Measurements from ENCODE around the gene MEF2D.

MEF2D gene

GRCh38 chr1:156499194-156499841 is 1.3 kb downstream of the MEF2D start:
- H3K4me3 ChIP-seq (ENCODE audit: low read length), result peak overlapping the region; percentile 89
- H3K4me2 ChIP-seq (ENCODE audit: low read length), result peak overlapping the region; percentile 92
- no peaks in the 10 kb centered on the region for H3K9me3 ChIP-seq (replicated peaks; ENCODE audit: low read length)
- peak overlapping the region; percentile 99 for H3K9ac ChIP-seq (ENCODE audit: low read depth, low read length)
- H3K4me1 ChIP-seq (ENCODE audit: control insufficient read depth, insufficient read depth, low read length), result peaks cover 73% of the 10 kb centered on the region
- no peaks in the 10 kb centered on the region for H3K27me3 ChIP-seq (ENCODE audit: control insufficient read depth, insufficient read depth, low read length)
- H3K36me3 ChIP-seq (ENCODE audit: insufficient read depth, low read length), result peaks cover 7% of the 10 kb centered on the region

DNA sequence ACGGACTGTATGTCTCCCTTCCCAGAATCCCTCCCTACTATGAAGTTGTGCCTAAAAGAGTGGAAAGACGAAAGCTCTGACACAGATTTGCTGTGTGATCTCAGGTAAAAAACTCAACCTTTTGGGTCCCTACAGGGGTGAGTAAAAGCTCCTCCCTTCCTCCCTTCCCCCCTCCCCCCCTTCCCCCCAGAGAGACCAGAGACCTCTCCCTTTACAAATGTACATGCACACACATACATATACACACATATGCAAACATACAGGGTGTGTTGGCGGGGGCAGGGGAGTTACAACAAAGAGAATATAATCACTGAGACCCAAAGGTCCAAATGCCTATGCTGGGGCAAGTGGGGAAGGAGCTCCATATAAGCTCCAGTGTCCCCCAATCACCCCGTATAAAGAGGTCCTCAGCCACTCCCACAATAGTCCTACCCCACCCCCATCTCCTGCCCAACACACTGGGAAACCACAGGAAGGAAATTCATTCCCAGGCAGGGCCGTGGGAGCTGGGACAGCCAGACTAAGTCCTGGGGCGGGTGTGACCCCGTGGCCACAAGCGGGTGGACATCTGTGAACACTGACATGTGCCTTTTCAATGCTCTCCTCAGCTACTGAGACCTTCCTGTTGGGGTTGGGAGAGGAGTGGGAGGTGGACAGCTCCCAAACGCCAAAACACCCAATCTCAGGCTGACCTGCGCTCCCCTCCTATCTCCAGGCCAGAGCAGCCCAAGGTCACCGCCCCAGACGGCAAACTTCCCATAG is 2.0 kb downstream of the MEF2D start:
- peak overlapping the region; percentile 89 for H3K4me3 ChIP-seq (ENCODE audit: low read length)
- H3K9ac ChIP-seq (ENCODE audit: low read depth, low read length), result peak overlapping the region; percentile 99
- H3K4me1 ChIP-seq (ENCODE audit: control insufficient read depth, insufficient read depth, low read length), result peaks cover 69% of the 10 kb centered on the region
- H3K36me3 ChIP-seq (ENCODE audit: insufficient read depth, low read length), result peaks cover 7% of the 10 kb centered on the region
- no peaks in the 10 kb centered on the region for H3K9me3 ChIP-seq (replicated peaks; ENCODE audit: low read length)
- H3K27me3 ChIP-seq (ENCODE audit: control insufficient read depth, insufficient read depth, low read length), result no peaks in the 10 kb centered on the region
- peak overlapping the region; percentile 92 for H3K4me2 ChIP-seq (ENCODE audit: low read length)

DNA sequence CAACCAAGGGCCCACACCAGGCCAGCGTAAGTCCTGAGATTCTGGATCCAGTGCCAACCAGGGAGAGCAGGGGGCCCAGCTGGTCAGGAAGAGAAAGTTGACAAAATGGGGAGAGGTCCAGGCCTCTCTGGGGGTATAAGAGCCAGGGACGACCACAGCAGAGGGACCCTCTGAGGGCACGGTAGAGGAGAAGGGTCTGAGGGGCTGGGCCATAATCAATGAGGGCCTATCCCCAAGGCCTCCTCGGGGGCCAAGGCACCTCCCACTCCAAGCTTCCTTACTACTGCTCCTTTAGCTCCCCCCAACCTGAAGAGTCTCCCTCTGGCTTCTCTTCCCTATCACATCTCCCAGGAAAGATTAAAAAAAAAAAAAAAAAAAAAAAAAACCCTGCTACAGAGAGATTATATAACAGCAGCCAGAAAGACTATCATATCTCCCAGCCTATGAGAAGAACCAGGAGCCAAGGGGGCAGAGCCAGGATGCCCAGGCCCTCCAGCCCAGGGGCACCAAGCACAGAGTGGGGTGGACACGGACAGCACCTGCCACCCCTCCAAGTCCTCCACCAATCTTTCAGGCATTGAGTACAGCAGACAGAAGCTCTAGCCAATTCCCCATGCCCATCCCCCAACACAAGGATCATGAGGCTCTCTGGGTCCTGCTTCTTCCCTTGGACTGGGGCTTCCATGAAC is 2.7 kb downstream of the MEF2D start:
- H3K9me3 ChIP-seq (replicated peaks; ENCODE audit: low read length), result no peaks in the 10 kb centered on the region
- peaks cover 69% of the 10 kb centered on the region for H3K4me1 ChIP-seq (ENCODE audit: control insufficient read depth, insufficient read depth, low read length)
- peaks cover 7% of the 10 kb centered on the region for H3K36me3 ChIP-seq (ENCODE audit: insufficient read depth, low read length)
- no peaks in the 10 kb centered on the region for H3K27me3 ChIP-seq (ENCODE audit: control insufficient read depth, insufficient read depth, low read length)
- H3K4me2 ChIP-seq (ENCODE audit: low read length), result peak overlapping the region; percentile 92
- peak overlapping the region; percentile 33 for H3K9ac ChIP-seq (ENCODE audit: low read depth, low read length)
- peak overlapping the region; percentile 89 for H3K4me3 ChIP-seq (ENCODE audit: low read length)

GRCh38 chr1:156497078-156497742 is 3.4 kb downstream of the MEF2D start:
- peaks cover 7% of the 10 kb centered on the region for H3K36me3 ChIP-seq (ENCODE audit: insufficient read depth, low read length)
- peak overlapping the region; percentile 92 for H3K4me2 ChIP-seq (ENCODE audit: low read length)
- H3K9ac ChIP-seq (ENCODE audit: low read depth, low read length), result peak overlapping the region; percentile 29
- H3K27me3 ChIP-seq (ENCODE audit: control insufficient read depth, insufficient read depth, low read length), result no peaks in the 10 kb centered on the region
- H3K4me3 ChIP-seq (ENCODE audit: low read length), result peak overlapping the region; percentile 50
- no peaks in the 10 kb centered on the region for H3K9me3 ChIP-seq (replicated peaks; ENCODE audit: low read length)
- H3K4me1 ChIP-seq (ENCODE audit: control insufficient read depth, insufficient read depth, low read length), result peaks cover 69% of the 10 kb centered on the region

DNA sequence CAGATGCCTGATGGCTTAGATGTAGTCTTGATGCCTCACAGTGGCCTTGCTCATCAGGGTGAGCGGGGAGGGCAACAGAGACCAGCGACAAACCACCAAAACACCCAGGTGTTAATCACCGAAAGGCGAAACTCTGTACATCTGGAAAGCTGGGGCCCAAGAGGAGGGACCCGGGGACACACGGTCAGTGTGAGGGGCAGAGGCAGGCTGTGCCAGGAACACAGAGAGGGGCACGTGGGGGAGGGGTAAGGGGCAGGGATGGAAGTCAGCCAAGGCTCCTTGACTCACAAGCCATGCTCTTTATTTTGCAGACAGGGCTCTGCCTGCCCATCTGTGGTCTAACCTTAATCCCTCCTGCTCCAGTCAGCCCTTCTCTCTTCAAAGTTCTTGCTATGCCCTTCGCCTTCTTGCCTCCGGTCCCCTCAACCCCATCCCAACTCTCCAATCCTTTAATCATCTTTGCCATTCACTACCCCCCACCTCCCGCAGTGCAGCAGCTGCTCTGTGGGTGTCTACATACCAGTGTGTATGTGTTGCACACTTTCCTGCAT is 4.3 kb downstream of the MEF2D start:
- peaks cover 68% of the 10 kb centered on the region for H3K4me1 ChIP-seq (ENCODE audit: control insufficient read depth, insufficient read depth, low read length)
- H3K9me3 ChIP-seq (replicated peaks; ENCODE audit: low read length), result no peaks in the 10 kb centered on the region
- H3K4me3 ChIP-seq (ENCODE audit: low read length), result peak overlapping the region; percentile 50
- no peaks in the 10 kb centered on the region for H3K27me3 ChIP-seq (ENCODE audit: control insufficient read depth, insufficient read depth, low read length)
- peak overlapping the region; percentile 92 for H3K4me2 ChIP-seq (ENCODE audit: low read length)
- peaks cover 7% of the 10 kb centered on the region for H3K36me3 ChIP-seq (ENCODE audit: insufficient read depth, low read length)
- peak overlapping the region; percentile 29 for H3K9ac ChIP-seq (ENCODE audit: low read depth, low read length)

GRCh38 chr1:156495401-156496140 is 5.0 kb downstream of the MEF2D start:
- Histone ChIP-seq H3K9me3 (replicated peaks; ENCODE audit: low read length) (no peaks in the 10 kb centered on the region), H3K4me1 (ENCODE audit: control insufficient read depth, insufficient read depth, low read length) (peaks cover 72% of the 10 kb centered on the region), H3K36me3 (ENCODE audit: insufficient read depth, low read length) (peaks cover 7% of the 10 kb centered on the region), H3K4me2 (ENCODE audit: low read length) (peak overlapping the region; percentile 92), H3K9ac (ENCODE audit: low read depth, low read length) (no peak overlapping the region), H3K4me3 (ENCODE audit: low read length) (peak overlapping the region; percentile 50), H3K27me3 (ENCODE audit: control insufficient read depth, insufficient read depth, low read length) (no peaks in the 10 kb centered on the region)

DNA sequence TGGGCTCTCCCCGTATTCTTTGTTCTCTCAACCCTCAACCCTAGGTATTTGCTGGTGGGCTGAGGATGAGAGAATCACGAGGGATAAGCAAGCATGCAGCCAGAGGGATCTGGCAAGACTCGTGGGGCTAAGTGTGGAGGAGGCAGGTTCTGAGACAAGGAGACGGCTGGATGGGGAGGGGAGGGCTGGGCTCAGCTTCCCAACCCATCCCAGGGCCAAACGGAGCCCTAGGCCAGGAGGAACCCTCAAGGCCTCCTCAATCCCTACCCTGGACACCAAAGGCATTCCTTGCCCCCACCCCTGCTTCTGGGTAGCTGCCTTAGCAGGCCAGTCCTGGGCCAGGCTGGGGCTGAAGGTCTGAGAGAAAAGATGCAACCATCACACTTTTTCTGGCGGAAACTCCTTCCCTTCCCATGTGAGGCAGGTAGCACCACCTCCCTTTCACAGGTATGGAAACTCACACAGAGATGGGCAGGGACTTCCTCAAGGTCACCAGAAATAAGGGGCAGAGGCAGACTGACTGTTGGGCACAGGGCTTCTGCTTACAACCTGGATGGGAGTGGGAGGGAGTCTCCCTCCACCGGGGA is 6.2 kb downstream of the MEF2D start:
- Histone ChIP-seq H3K9ac (ENCODE audit: low read depth, low read length) (no peak overlapping the region), H3K36me3 (ENCODE audit: insufficient read depth, low read length) (peaks cover 7% of the 10 kb centered on the region), H3K4me1 (ENCODE audit: control insufficient read depth, insufficient read depth, low read length) (peaks cover 84% of the 10 kb centered on the region), H3K9me3 (replicated peaks; ENCODE audit: low read length) (no peaks in the 10 kb centered on the region), H3K4me2 (ENCODE audit: low read length) (no peak overlapping the region), H3K4me3 (ENCODE audit: low read length) (no peak overlapping the region), H3K27me3 (ENCODE audit: control insufficient read depth, insufficient read depth, low read length) (no peaks in the 10 kb centered on the region)

DNA sequence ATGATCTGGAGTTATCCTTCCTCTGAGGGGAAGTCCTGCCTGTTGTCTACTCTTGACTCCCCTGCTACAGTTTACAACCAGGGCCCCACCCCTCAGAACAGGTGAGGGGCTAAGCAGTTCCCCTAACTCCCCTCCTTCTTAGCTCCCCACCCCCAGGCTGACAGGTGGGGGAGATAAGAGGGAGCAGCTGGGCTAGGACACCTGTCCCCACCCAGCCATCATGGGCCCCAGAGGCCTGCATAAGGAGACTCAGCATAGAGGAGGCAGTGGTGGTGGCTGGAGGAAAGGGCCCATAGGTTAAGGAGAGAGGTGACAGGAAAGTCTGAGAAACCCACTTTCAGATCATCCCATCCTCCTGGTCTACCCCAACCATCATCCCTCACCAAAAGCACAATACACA is 6.8 kb downstream of the MEF2D start:
- no peaks in the 10 kb centered on the region for H3K27me3 ChIP-seq (ENCODE audit: control insufficient read depth, insufficient read depth, low read length)
- no peak overlapping the region for H3K4me2 ChIP-seq (ENCODE audit: low read length)
- no peak overlapping the region for H3K4me3 ChIP-seq (ENCODE audit: low read length)
- peaks cover 87% of the 10 kb centered on the region for H3K4me1 ChIP-seq (ENCODE audit: control insufficient read depth, insufficient read depth, low read length)
- peaks cover 7% of the 10 kb centered on the region for H3K36me3 ChIP-seq (ENCODE audit: insufficient read depth, low read length)
- no peak overlapping the region for H3K9ac ChIP-seq (ENCODE audit: low read depth, low read length)
- no peaks in the 10 kb centered on the region for H3K9me3 ChIP-seq (replicated peaks; ENCODE audit: low read length)

GRCh38 chr1:156493154-156493631 is 7.4 kb downstream of the MEF2D start:
- H3K36me3 ChIP-seq (ENCODE audit: insufficient read depth, low read length), result peaks cover 7% of the 10 kb centered on the region
- H3K9me3 ChIP-seq (replicated peaks; ENCODE audit: low read length), result no peaks in the 10 kb centered on the region
- H3K4me2 ChIP-seq (ENCODE audit: low read length), result peak overlapping the region; percentile 20
- no peaks in the 10 kb centered on the region for H3K27me3 ChIP-seq (ENCODE audit: control insufficient read depth, insufficient read depth, low read length)
- no peak overlapping the region for H3K4me3 ChIP-seq (ENCODE audit: low read length)
- H3K4me1 ChIP-seq (ENCODE audit: control insufficient read depth, insufficient read depth, low read length), result peaks cover 86% of the 10 kb centered on the region
- peak overlapping the region; percentile 18 for H3K9ac ChIP-seq (ENCODE audit: low read depth, low read length)

DNA sequence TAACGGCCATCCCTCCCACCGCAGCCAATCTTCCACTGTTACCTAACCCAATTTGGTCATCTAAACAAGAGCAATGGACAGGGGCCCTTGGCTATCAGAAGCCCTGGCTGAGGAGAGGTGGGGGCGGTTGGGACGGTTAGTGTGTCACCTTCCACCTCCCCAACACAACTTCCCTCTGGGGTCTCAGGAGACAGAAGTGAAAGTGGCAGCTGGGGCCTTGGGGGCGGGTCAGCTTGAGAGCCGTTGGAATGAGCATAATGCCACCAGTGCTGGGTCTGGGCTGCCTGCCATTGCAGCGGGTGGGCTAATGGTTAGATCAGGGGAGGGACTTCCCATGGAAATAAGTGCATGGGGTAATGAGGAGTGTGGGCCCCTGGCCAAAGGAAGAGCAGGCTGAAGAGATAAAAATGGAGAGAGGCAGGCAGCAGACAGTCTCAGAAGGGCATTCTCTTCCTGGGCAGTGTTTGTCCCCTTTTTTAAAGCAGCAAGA is 7.9 kb downstream of the MEF2D start:
- Histone ChIP-seq H3K9me3 (replicated peaks; ENCODE audit: low read length) (no peaks in the 10 kb centered on the region), H3K27me3 (ENCODE audit: control insufficient read depth, insufficient read depth, low read length) (no peaks in the 10 kb centered on the region), H3K9ac (ENCODE audit: low read depth, low read length) (peak overlapping the region; percentile 18), H3K4me1 (ENCODE audit: control insufficient read depth, insufficient read depth, low read length) (peaks cover 80% of the 10 kb centered on the region), H3K4me3 (ENCODE audit: low read length) (no peak overlapping the region), H3K36me3 (ENCODE audit: insufficient read depth, low read length) (peaks cover 7% of the 10 kb centered on the region), H3K4me2 (ENCODE audit: low read length) (peak overlapping the region; percentile 20)

Measured in skeletal muscle satellite cell (primary cell).